D721Med (cell line): ENCODE results near the gene SAE1.
"Not testable (repeated sequence)": the region's sequence is repeated elsewhere in the genome, so short reads cannot be mapped to it uniquely, and the experiment has no call there.

Experiments
- DNase-seq: peaks from one replicate; pipeline ENCODE4 v3.0.0; 2011; ENCODE audit warnings: low spot score; ENCODE audit not compliant: insufficient read length
- FAIRE-seq: peaks from 2 replicates; lab custom pipeline; 2011; peaks lifted over from hg19 to GRCh38; lab: Jason Lieb, UNC
- TF ChIP-seq, protein P1 (sequence below): IDR thresholded peaks from 2 replicates; pipeline ENCODE4 v1.5.1; 2012; ENCODE audit warnings: mild to moderate bottlenecking, control low read depth; ENCODE audit not compliant: insufficient read depth; ENCODE audit errors: missing control alignments

SAE1 gene

DNA sequence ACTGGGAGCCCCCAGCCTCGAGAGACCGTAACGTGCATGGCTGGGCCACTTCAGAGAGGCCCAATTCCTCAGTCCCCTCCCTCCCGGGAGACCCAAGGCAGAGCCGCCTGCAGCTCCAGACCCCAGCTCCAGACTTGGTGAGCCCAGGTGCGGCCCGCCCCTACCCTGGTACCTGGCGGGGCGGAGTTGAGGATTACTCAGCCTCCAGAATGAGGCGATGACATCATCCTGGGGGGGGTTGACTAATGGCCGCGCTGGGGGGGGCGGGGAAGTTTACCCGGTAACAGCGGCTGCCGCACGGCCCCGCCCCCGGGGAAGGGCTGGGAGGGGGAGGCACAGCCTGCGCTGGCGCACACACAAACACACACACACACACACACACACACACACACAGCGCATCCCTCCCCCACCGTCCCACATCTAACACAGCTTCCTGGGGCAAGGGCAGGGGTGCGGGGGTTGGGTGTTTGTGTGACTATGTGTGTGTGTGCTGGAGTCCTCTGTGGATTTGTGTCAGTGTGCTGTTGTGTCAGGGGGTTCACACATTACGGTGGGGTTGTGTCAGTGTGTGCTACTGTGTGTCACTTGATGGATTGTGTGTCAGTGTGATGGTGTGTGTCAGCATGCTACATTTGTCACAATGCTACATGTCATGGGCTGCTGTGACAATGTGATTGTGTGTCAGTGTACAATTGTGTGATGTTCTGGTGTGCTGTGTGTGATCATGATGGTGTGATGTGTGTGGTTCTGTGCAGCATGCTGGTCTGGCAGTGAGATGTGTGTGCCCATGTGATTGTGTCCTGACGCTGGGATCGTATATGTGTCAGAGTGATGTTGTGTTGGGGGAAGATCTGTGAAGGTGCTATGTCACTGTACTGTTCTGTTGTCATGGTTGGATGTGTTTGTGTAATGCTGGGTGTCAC lies 110.6 kb downstream of the SAE1 start:
- TF ChIP-seq, protein P1, sequence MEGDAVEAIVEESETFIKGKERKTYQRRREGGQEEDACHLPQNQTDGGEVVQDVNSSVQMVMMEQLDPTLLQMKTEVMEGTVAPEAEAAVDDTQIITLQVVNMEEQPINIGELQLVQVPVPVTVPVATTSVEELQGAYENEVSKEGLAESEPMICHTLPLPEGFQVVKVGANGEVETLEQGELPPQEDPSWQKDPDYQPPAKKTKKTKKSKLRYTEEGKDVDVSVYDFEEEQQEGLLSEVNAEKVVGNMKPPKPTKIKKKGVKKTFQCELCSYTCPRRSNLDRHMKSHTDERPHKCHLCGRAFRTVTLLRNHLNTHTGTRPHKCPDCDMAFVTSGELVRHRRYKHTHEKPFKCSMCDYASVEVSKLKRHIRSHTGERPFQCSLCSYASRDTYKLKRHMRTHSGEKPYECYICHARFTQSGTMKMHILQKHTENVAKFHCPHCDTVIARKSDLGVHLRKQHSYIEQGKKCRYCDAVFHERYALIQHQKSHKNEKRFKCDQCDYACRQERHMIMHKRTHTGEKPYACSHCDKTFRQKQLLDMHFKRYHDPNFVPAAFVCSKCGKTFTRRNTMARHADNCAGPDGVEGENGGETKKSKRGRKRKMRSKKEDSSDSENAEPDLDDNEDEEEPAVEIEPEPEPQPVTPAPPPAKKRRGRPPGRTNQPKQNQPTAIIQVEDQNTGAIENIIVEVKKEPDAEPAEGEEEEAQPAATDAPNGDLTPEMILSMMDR = no peak
- DNase-seq = no peak
- FAIRE-seq = no peak

DNA sequence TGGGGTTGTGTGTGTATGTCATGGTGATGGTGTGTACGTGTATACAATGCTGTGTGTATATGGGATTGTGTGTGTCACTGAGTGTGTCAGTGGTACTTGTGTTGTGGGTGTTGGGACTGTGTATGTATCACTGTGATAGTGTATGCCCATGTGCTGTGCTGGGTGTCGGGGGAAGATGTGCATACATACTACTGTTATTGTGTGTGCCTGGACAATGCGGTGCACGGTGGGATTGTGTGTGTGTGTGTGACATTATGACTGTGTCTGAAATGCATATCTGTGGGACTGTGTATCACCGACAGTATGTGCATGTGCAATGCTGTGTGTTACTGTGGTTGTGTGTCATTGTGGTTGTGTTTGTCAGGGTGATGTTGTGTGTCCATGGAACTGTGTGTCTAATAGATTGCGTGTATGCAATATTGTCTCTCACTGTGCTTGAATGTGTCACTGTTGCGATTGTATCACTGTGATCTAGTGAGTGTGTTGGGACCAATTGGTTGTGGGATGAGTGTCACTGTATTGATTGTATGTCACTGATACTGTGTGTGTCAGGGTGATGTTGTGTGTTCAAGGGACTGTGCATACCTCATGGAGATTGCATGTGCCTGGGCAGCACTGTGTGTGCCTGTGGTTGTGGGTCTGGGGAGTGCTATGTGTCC lies 111.4 kb downstream of the SAE1 start:
- TF ChIP-seq, protein P1 = no peak
- DNase-seq (no peak), FAIRE-seq (no peak)

DNA sequence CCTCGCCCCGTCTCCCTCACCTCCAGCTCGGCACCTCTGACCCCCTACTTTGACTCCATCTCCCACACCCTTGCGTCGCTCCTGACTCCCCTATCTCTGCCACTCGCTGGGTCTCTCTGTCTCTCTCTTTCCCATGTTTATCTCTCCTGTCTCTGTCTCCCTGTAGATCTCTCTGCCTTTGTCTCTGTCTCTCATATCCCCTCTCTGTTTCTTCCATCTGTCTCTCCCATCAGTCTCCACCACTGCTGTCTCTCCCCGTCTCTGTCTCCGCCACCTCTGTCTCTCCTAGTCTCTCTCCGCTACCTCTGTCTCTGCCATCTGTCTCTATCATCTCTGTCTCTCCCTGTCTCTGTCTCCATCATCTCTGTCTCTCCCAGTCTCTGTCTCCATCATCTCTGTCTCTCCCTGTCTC lies 112.7 kb downstream of the SAE1 start:
- DNase-seq (no peak), FAIRE-seq (no peak)
- TF ChIP-seq, protein P1 = no peak

DNA sequence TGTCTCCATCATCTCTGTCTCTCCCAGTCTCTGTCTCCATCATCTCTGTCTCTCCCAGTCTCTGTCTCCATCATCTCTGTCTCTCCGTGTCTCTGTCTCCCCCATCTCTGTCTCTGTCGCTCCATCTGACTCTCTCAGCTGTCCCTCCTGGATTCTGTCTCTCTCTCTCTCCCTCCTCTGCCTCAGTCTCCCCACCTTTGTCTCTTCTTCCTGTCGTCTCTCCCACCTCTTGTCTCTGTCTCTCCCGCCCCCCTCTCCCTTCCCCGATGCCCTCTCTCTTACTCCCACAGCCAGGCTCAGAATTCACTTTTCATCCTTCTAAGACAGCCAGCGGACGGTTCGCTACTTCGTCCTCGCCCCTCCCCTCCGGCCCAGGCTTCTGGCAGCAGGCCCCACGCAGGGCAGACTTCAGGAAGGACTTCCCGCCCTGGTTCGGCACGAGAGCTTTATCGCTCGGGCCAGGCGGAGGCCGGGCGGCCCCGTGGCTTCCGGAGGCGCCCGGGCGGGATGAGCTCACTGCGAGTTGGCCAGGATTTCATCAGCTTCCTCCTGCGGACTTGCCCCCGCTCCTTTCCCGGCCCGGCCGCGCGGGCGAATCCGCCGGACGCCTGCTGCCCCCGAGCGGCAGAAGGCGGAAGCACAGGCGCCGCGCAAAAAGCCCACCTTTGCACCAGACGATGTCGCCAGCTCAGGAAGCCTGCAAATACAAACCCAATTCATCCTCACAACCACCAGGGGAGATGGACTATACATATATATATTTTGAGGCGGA lies 113.3 kb downstream of the SAE1 start:
- TF ChIP-seq, protein P1 = peak; percentile 90
- FAIRE-seq (no peak), DNase-seq (no peak)

DNA sequence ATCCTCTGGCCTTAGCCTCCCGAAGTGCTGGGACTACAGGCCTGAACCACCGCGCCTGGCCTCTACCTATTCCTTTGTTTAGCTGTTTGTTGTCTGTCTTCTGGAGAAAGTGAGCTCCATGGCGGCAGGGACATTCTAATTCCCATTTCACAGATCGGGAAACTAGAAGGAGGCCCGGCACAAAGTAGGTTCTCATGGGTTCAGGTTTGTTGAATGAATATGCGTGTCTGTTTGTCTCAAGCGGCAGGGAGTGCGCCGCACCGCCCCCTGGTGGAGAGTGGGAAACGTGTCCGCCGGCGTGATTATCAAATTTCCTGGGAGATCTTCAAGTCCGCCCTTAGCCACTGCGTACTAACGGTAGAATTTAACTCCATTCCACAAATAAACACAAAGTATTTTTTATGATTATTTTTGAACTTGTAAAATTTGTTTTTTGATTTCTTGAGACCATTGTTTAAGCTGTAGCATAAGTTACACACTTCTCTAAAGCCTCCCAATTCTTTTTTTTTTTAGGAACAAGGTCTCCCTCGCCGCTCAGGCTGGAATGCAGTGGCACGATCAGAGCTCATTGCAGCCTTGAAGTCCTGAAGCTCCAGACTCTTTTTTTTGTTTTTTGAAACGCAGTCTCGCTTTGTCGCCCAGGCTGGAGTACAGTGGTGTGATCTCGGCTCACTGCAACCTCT lies 116.8 kb downstream of the SAE1 start:
- DNase-seq = no peak
- TF ChIP-seq, protein P1 = peak; percentile 91
- no peak for FAIRE-seq

DNA sequence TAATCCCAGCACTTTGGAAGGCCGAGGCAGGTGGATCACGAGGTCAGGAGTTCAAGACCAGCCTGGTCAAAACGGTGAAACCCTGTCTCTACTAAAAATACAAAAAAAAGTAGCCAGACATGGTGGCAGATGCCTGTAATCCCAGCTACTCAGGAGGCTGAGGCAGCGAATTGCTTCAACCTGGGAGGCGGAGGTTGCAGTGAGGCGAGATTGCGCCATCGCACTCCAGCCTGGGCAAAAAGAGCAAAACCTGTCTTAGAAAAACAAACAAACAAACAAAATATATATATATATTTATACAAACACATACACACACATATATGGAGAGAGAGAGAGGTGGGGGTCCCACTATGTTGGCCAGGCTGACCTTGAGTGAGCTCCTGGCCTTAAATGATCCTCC lies 122.4 kb downstream of the SAE1 start:
- not testable (repeated sequence) for DNase-seq, FAIRE-seq

DNA sequence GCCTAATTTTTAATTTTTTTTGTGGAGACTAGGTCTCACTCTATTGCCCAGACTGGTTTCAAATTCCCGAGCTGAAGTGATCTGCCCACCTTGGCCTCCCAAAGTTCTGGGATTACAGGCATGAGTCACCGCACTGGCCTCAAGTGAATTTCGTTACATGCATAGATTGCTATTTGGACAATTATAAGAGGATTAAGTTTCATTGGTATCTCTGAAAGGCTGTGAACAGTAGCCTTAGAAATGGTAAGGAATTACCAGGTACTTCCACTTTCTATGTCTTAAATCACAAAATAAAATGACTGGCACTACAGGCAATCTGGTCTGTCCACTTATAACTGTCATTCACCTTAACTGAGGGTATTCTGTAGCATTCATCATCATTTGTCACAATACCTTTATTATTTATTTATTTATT lies 122.8 kb downstream of the SAE1 start:
- FAIRE-seq = no peak
- TF ChIP-seq, protein P1 = no peak
- DNase-seq = no peak
